Stimulated activated naive CD4-positive, alpha-beta T cell (primary cell): ENCODE measurements around the gene SPECC1L.
"Not testable (repeated sequence)": the region's sequence is repeated elsewhere in the genome, so short reads cannot be mapped to it uniquely, and the experiment has no call there.

Source experiments
- DNase-seq, 6 experiments: peaks; one replicate each; lab custom pipeline; 2025; lab: John Stamatoyannopoulos, UW

The SPECC1L gene

DNA sequence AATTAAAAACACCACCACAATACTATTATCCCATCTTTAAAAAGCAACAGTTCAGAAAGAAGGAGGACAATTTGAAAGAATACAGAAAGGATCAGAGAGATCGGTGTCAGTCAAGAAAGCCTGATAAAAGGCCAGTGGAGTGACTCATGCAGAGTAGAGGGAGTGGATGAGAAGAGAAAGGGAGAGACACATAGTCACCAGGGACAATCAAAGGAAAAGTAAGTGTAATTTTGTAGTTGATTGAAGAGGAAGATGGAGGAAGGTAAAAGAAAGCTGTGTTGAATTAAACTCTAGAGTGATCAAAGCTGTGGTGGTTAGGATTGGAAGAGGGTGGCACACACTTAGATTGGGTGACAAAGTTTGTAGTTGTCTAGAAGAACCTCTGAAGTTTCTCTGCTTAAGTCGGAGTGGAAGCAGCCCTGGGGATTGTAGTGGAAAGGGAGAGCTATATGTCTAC, 14.1 kb downstream of the SPECC1L start:
- no peak for DNase-seq

DNA sequence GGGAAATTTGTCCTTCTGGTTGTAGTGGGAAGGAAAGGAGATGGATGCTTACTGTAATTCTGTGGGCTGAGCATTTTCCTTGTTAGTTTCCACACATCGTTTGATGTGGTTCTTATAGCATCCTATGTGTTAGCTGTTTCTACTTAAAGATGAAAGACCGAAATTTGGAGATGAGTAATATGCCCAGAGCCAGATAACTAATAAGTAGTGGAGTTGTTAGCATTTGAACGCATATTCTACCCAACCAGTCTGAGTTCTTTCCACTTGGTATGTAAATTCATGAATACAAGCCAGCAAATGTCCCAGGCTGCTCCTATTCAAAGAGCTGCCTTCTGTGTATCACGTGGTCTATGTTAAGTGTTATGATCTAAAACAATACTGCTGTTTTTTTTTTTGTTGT, 14.6 kb downstream of the SPECC1L start:
- no peak for DNase-seq

DNA sequence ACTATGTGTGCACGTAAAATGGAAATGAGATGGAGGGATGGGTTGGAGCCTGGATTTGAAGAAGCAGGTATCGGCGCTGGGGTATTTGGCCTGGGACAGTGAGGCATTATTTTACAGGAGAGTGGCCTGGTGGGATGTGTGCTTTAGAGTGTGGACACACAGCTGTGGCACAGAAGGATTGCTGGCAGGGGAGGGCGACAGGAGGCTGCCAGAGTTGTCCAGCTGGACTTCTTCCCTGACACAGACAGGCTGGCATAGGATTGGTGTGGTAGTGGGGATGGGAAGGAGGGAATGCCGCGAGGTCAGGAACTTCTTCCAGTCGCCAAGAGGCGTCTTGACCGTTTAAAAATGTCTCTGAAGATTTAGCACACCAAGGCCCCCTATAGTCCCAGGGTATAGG, 16.6 kb downstream of the SPECC1L start:
- DNase-seq, result not testable (repeated sequence)

DNA sequence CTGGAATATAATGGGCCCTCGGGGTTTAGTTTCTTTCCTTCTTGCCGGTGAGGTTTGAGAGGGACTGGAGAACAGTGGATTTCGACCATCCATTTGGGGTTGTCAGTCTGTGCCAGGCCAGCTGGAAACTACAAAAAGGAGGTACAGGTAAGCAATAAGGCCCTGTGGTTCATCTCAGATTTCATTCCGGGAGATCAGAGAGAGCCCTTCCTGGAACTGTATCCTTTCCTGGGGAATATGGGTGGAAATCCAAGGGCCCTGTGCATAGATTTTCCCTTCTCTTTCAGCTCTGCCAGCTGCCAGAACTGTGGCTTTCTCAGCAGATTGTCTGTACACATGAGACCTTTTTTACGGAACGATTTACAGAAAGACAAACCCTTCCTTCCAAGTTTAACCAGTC, 17.2 kb downstream of the SPECC1L start:
- not testable (repeated sequence) for DNase-seq

DNA sequence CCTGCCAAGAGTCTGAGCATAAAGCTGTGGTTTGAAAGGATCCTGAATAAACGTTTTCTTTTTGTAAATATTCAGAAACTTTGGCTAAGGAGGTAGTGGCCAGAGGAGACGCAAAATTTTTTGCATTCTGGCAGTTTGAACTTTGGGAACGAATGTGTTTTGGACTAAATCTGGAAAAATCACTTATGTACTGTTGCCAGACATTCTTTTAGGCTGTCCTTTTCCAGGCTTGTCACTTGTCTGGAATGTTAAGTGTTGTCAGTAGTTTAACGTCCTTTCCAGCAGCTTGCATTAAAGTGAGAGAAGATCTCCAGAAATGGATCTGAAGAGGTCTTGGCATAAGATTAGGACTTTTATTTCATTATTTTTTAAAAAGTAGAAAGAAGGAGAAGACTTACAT, 18.5 kb downstream of the SPECC1L start:
- no peak for DNase-seq

DNA sequence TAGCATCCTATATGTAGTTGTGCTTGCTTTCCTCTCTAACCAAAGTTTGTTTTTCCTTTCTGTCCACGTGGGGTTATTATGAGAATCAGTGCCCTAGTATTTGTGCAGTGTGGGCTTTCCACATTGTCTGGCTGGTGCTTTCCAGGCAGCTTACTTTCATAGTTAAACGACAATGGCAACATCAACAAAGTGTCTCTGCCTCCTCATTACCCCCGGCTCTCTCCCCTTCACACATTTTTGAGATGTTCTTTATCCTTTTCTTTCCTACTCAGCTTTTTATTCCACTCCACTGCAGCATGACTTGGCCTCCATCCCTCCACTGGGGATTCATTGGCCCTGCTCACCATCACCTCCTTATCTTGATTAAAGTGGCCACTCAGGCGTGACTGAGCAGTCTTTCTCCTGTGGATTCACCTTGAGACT, 19.1 kb downstream of the SPECC1L start:
- DNase-seq, result no peak

DNA sequence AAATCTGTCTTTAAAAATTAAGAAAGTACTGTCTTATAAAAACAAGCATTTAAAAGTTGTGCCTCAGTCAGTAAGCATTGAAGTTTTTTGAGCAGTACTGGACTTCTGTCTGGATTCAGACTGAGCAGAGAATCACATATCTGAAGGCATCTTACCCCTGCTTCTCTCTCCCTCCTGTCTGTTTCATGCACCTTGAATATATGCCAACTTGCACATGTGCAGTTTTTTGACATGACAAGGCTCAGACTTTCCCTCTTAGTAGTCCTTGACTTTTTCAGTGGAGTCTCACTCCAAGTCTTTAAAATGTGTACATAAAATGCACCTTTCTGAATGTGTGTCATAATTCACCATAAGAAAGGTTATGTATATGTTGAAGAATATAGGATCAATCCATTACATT, 19.8 kb downstream of the SPECC1L start:
- DNase-seq, result no peak

DNA sequence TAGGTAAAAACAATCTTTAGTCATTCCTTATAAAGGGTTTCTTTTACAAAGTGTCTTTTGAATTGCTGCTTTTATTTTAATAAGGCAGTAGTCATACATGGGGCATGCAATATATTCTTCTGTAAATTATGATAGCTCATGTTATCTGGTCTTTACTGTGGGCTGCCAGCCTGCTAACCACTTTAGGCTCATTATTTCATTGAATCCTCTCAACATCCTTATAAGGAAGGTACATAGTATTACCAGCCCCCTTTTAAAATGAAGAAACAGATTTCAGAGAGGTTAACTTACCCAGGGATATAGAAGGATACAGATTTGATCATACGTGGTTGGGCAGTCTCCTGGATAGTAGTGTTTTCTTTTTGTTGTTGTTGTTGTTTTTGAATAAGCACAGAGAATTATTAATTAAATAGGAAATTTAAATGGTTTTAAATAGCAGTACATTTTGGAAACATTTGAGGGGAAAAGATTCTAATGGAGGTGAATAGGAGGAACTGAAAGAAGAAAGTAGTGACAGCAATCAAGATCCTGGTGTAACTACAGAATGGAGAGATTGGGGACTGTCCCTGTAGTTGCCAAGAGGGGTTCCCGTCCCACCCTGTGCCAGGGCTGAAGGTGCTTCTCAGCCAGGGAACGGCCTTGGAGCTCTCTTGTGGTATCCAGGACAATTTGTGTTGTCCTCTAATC, 21.0 kb downstream of the SPECC1L start:
- no peak for DNase-seq

DNA sequence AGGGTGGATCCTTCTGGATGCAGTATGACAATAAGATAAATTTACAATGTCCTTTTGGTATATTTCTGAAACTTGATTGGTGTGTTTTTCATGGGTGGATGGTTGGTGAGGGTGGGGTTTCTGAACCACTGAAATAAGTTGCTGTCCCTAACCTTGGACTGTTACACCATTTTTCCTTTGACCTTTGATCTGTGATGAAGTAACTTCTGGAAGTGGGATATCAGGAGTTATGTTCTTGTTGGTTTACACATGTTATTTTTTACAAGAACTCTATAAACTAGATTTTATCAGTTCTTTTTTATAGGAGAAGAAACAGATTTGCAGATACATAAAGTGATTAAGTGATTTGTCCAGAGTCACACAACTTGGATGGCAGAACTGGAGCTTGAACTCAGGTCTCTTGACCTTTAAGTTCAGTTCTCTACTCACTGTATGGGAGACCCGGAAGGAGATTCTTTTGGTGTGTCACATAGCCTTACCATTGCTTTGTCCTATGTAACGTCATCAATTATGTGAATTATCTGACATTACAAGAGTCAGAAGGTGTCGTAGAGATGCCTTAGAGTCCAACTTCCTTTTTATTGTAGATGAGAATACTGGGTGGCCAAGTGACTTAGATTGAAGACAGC, 21.7 kb downstream of the SPECC1L start:
- DNase-seq, result not testable (repeated sequence)

DNA sequence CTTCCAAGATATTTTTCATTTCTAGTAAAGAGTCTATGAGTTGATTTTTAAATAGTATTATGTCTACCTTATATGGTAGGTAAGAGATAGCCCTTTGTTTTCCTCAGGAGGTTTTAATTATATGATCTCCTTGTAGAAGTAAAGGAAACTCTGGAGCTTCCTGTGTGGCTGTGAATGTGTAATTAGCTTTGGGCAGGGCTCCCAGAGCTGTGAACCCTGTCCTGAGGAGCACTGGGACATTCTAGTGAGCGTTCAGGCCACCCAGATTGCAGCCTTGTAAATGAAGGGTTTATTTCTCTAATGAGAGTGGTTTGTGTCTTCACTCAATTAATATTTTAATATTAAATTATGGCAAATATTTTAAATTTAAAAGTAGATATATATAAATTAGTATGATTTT, 24.3 kb downstream of the SPECC1L start:
- not testable (repeated sequence) for DNase-seq

DNA sequence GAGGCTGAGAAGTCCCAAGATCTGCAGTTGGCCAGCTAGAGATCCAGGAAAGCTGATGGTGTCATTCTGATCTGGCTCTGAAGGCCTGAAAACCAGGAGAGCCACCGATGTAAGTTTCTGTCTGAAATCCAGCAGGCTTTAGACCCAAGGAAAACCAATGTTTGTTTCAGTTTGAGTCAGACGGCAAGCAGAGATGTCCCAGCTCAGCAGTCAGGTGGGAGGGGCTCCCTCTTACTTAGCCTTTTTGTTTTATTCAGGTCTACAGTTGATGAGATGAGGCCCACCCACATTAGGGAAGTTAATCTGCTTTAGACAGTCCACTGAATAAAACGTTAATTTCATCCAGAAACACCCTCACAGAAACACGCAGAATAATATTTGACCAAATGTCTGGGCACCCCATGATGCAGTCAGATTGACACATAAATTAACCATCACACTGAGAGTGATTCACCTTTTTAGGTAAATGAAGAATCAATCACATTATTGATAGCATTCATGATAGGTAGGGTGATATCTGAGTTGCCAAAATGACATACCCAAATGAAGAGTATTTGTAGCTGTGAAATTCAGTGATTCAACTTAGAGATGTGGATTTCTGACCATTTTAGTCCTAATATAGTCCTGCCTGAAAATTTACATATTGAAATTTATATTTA, 28.0 kb downstream of the SPECC1L start:
- not testable (repeated sequence) for DNase-seq

DNA sequence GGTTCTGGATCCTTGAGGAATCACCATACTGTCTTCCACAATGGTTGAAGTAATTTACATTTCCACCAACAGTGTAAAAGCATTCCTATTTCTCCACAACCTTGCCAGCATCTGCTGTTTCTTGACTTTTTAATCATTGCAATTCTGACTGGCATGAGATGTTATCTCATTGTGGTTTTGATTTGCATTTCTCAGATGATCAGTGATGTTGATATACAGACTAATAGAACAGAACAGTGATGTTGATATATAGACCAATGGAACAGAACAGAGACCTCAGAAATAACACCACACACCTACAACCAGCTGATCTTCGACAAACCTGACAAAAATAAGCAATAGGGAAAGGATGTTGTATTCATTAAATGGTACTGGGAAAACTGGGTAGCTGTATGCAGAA, 29.9 kb downstream of the SPECC1L start:
- not testable (repeated sequence) for DNase-seq

DNA sequence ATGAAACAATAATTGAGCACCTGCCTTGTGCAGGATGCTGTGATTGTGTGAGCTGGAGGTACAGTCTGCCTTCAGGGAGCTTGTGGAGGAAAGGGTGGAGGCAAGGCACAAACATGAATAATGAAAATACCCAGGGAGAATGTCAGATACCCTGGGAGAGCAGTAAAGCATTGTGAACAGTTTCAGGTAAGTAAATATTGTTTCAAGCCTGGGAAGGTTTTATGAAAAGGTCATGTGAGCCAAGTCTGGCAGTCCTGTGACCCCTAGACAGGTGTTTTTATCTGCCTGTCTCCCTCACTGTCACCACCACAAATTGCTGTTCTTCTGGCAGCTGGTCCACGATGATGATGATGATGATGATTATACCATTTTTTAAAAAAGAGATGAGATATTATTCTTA, 32.0 kb downstream of the SPECC1L start:
- no peak for DNase-seq

DNA sequence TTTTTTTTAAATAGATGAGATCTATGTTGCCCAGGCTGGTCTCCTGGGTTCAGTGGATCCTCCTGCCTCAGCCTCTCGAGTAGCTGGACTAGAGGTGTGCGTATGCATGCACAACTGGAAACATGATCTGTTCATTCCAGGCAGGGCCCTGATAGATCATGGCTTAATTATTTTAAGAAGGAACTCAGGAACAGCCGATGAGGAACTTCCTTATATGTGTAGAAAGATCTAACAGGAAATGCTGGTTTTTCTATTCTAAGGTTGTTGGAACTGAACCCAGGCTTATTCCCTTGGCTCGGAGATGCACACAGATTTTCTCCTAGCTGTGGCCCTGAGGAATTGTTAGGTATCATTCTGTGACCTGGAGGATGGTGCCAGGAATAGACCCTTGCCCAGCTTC, 32.4 kb downstream of the SPECC1L start:
- DNase-seq, result no peak

DNA sequence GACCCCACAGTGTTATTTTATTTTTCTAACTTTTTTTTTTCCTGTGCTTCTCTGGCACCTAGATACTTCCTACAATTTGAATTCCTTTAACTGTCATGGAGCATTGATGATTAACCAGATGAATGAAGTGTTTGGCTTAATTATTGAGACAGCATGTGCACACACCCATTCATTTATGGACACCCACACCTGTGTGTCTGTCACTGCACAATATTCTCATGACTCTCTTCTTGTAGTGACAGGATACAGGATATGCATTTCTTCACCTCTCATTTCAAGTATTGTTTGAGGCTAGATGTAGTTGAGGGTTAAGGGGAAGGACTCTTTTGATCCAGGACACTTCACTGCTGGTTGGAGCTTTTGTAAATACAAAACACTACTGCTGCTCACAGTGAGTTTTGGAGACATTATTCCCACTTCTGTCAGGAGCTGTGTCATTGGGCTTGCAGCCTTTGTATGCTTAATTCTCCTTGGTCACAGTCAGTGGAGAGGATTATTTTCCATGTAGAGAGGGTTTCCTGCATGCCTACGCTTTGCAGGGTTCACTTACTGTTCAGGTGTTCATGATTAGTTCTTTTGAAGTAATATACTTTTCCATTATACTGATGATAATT, 33.5 kb downstream of the SPECC1L start:
- no peak for DNase-seq

DNA sequence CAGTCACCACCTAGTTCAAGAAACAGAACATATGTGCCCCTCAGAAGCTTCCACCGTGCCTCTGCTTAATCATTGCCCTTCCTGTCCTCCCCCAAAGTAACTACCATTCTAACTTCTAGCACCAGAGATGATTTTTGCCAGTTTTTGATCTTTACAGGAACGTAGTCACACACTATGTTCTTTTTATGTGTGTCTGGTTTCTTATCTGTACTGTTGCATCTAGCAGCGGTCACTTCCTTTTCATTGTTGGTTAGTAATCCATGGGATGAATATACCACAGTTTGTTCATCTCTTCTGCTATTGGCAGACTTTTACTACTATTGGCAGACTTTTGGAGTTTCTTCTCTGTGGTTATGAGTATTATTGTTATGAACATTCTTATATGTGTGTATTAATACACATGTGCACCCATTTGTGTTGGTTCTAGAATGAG, 34.6 kb downstream of the SPECC1L start:
- no peak for DNase-seq

DNA sequence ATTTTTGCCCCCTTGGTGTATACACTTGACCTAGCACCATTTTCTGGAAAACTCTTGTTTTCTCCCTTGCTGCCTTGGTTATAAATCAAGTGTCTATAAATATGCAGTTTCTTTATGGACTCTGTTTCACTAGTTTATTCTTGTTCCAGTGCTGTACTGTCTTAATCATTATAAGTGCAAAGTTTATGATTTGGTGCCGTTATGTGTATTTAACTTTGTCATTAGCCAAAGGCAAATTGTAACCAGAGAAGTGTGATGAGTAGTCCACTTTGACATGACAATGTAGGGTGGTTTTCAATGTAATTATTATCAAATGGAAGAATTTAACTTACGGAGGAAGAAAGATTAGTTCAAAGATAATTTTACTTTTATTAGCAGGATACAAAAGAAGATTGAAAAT, 40.3 kb downstream of the SPECC1L start:
- no peak for DNase-seq

DNA sequence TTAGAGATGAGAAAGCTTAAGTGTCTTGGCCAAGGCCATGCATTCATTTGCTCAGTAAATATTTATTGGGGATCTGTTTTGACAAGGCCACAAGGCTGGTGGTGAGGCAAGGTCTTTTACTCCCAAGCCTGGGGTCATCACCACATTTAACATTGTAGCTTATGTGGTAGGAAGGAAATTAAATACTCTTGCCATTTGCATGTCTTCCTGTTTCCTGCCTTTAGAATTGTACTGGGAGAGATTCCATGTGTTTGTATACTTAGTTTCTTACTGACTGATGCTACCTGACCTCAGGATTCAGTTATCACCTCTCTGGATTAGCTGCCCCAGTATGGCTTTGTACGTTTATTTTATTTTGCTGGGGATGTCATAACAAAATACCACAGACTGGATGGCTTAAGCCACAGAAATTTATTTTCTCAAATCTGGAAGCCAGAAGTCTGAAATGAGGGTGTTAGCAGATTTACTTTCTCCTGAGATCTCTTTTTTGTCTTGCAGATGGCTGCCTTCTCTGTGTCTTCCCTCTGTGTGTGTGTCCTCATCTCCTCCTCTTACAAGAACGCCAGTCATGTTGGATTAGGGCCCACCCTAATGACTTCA, 44.8 kb downstream of the SPECC1L start:
- DNase-seq, result no peak

DNA sequence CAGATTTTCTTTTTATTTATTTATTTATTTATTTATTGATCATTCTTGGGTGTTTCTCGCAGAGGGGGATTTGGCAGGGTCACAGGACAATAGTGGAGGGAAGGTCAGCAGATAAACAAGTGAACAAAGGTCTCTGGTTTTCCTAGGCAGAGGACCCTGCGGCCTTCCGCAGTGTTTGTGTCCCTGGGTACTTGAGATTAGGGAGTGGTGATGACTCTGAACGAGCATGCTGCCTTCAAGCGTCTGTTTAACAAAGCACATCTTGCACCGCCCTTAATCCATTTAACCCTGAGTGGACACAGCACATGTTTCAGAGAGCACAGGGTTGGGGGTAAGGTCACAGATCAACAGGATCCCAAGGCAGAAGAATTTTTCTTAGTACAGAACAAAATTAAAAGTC, 45.6 kb downstream of the SPECC1L start:
- DNase-seq, result not testable (repeated sequence)

DNA sequence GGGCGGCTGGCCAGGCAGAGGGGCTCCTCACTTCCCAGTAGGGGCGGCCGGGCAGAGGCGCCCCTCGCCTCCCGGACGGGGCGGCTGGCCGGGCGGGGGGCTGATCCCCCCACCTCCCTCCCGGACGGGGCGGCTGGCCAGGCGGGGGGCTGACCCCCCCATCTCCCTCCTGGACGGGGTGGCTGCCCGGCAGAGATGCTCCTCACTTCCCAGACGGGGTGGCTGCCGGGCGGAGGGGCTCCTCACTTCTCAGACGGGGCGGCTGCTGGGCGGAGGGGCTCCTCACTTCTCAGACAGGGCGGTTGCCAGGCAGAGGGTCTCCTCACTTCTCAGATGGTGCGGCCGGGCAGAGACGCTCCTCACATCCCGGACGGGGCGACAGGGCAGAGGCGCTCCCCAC, 46.9 kb downstream of the SPECC1L start:
- not testable (repeated sequence) for DNase-seq

DNA sequence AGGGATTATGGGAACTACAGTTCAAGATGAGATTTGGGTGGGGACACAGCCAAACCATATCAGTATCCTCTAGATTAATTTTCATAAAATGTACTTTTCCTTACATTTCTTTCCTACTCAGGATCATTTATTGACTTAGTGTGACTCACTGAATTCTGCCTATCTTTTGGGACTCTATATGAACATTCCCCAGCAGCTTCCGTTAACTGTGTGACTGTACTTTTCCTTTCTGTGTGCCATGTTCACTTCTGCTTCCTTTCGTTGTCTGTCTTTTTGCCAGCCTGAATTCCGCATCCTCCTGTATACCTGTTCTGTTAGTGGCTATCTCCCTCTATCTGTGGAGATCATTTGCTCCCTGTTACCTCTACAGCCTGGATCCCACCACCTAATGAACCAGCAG, 48.8 kb downstream of the SPECC1L start:
- no peak for DNase-seq

DNA sequence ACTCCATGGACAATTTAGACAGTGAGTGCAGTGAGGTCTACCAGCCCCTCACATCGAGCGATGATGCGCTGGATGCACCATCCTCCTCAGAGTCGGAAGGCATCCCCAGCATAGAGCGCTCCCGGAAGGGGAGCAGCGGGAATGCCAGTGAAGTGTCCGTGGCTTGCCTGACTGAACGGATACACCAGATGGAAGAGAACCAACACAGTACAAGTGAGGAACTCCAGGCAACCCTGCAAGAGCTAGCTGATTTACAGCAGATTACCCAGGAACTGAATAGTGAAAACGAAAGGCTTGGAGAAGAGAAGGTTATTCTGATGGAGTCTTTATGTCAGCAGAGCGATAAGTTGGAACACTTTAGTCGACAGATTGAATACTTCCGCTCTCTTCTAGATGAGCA, 51.4 kb downstream of the SPECC1L start:
- no peak for DNase-seq
